ENCODE data around the gene MAGI1.

Gene MAGI1

DNA sequence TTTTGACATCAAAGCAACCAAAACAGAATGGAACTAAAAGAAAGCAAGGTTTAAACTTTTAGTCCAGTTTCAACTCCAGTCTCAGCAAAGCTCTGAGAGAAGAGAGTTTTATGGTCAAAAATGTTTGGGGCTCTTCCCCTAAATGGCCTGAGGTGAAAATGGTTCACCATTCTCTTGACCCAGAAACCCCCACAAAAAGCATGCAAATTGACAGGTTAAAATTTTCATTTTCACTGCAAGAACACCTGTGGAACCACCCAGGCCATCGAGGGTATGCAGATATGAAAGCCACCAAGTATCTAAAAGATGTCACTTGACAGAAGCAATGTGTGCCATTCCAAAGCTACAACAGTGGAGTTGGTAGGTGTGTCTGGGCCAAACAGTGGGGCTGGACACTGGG, 195.0 kb downstream of the MAGI1 start:
- DNase-seq (ENCODE audit: low read depth in 2 of 2) = no peak

DNA sequence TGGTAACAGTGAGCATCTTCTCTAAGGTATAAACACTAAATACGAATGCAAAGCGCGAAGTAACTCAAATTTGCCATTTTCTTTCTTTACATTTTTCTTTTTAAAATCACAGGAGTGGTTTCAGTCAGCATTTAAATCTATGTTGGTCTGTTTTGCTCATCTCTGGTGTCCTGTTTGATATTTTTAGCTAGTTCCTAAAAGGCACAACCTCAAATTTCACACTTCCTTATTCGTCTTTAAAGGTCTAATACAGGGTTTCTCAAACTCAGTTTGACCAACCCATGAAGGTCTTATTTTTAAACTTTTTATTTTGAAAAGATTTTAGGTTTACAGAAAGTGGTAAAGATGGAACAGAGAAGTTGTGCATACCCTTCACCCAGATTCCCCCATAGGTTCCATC, 201.1 kb downstream of the MAGI1 start:
- DNase-seq (ENCODE audit: low read depth in 2 of 2) = no peak

DNA sequence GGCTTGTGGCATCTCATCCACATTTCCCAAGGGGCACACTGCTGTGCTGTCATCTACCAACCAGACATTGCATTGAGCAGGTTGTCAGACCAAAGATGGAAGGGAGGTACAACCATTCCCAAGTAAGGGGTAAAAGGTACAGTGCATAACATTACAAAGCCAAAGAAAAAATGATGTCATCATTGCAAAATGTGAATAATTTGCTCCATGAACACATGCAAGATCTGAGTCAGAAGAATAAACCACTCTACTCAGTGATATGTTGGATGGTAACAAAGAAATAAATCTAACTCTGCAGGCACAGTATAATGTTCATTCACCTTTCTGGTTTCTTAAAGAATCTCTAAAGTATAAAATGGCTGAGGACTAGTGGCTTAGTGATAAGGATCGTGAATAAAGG, 202.7 kb downstream of the MAGI1 start:
- DNase-seq (ENCODE audit: low read depth in 2 of 2) = no peak

DNA sequence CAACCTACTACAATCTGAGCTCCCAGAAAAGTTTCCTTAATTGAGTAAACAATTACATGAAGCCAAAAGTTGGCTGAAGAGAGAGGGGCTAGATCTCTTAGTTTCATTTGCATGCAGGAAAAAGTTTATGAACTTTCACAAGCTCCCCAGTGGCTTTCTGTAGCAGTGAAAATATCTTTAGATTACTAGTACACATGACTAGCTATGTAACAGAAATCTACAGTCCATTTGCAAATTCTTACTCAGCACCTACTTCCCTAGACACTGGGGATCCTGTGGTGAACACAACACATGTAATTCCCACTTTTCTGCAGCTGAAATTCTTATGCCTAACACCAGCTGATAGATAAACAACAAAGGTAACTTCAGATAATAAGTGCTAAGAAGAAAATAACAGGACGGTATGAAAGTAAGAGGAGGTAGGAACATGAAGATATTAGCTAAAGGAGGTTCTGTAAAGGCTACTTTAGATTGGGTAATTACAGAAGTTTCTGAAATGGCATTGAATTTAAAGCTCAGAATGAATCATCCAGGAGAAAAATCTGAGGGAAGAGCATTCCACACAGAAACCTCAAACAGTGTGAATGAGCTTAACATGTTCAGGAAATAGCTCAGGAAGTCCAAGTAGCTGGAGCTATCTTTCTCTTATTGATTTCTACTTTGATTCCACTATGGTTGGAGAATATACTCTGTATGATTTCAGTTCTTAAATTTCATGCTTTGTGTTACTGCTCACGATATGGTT, 204.8 kb downstream of the MAGI1 start:
- no peak for DNase-seq (ENCODE audit: low read depth in 2 of 2)

DNA sequence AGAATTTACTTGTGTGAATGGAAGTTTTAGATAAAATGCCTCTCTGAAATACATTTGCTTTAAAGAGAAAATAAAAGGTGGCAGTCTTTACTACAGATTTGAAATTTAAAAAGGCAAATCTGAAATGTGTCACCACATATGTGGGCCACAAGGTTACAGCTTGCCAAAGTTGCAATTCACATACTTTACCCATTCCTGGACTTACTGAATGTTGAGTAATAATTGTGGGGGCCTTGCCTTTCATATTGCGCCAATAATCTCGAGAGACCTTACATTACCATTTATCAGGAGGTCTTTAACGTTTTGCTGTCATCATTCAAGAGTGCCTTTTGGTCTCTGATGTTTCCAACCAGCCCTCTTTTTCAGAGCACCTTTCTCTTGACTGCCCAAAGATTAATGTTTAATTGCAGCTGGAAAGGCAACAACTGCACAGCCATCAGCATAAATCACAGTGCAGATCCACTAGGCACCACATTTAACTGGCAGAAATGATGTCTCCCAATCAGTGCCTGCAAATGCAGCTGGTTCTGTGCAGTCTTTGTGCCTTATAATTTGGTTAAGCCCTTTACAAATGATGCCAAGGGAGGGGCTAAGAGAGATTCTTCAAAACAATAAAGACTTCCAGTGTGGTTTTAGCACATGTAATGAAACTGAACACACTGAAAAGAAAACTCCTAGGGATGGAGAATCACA, 206.8 kb downstream of the MAGI1 start:
- DNase-seq (ENCODE audit: low read depth in 2 of 2) = no peak

DNA sequence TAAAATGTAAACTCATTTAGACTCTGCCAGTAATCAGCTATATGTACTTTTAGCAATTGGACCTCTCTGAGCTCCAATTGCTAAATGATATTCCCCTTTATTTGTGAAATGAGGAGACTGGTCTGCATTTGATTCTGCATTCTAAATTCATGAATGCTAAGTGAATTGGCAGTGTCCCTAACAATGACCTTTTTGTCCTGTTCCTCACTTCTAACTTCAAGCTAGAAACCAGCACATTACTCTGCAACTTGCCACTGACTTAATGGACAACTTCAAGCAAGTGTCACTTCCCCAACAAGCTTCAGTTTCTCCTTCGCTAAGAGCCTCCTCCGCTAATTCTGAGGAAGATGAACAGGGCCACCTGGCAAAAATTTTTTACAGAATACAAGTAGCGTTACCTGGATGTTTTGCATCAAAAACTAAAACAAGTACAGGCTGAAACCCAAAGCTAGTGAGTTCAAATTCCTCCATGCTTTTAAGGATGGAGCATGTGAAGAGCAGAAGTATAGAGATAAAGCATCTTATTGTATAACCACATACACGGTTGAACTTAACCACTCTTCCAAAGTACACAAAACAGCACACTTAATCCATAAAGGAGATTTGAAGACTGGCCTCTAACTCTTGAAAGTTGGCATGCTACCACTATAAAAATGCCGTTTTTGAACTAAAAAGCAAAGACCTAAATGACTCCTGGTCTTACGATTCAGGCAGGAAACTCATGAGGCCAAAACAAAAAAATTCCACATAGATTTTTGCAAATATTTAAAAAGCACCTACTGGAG, 207.6 kb downstream of the MAGI1 start:
- DNase-seq (ENCODE audit: low read depth in 2 of 2) = no peak

DNA sequence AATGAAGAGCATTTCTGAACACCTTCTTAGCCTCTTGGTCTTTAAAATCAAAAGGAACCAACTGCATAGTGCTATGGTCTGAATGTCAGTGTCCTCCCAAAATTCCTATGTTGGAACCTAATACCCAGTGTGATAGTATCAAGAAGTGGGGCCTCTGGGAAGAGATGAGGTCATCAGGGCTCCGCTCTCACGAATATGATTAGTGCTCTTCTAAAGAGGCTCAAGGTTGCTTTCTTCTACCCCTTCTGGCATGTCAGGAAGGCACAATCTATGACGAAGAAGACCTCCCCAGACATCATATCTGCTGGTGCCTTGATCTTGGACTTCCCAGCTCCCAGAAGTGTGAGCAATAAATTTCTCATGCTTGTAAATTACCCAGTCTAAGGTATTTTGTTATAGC, 209.5 kb downstream of the MAGI1 start:
- no peak for DNase-seq (ENCODE audit: low read depth in 2 of 2)

DNA sequence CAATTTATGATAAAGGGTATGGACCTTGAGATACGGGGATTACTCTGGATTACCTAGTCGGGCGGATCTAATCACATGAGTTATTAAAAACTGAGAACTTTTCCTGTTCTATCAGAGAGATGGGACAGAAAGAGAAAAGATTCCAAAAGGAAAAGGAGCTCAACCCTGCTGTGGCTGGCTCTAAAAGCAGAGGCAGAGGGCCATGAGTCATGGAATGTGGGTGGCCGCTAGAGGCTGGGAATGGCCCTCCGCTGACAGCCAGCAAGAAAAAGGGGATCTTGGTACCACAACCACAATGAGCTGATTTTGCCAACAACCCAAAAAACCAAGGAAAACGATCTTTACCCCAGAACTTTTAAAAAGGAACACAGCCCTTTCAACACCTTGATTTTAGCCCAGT, 210.0 kb downstream of the MAGI1 start:
- DNase-seq (ENCODE audit: low read depth in 2 of 2) = no peak

DNA sequence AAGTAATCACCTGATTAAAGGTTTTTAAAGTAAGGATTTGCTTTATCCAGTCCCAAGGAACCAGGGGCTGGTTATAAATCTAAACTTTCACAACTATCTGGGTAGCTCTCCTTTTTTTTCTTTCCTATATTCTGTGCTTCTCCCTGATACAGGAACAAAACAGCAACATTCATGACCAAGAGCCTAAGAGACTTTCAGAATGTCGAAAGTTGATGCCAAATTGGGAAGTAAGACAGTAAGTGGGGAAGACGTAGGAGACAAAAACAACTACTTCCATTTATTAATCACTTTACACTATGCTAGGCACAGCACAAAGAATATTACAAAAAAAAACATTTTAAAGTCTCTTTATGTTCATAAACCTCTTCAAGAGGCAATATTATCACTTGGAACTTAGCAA, 211.6 kb downstream of the MAGI1 start:
- no peak for DNase-seq (ENCODE audit: low read depth in 2 of 2)

DNA sequence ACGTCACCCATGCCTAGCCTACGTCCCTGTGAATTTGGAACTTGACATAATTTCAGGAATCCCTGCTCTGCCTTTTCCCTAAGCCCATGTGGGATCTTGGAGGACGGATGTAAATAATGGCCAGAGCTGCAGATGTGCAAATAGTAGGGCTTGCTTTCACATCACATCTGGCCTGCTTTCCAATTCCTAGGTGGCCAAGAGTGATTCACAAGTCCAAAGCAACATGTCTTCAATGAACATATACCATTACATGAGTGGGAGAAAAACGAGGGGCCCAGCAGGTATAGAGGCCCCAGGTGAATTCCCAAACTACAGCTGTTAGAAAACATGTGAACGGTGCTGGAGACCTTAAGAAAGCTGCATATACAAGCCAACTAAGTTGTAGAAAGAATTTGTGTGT, 214.6 kb downstream of the MAGI1 start:
- DNase-seq (ENCODE audit: low read depth in 2 of 2) = no peak

DNA sequence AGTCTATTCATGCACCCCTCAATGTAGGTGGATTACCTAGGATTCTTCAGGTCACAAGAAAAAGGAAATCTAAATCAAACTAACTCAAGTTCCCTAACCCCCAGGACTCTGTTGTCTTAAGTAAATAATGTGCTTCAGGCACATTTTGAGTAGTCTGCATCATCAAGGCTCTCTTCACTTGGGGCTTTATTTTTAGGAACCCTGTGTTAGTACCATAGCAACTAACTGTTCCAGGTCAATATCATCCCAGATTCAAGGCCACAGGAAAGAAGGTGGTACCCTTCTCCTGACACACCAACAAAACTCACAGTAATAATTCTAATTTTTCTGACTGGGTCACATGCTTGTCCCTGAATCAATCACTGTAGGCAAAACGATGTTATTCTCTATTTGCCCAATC, 218.1 kb downstream of the MAGI1 start:
- no peak for DNase-seq (ENCODE audit: low read depth in 2 of 2)

DNA sequence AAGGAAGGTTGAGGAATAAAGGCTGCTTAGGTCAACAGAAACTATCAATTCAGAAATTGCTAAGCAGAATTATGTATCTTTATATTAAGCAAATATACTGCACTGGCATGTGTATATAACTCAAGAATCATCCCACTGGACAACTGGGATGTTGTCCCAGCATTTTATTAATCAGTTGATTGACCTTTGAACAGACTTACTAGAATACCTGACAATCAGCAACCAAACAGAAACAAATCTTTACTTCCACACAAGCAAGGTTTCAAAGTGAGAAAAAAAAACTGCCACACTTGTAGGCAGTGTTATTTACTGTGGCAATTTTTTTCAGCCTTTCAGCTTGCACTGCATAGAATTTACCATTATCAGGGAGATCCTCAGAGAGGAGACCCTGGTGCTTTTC, 218.8 kb downstream of the MAGI1 start:
- DNase-seq (ENCODE audit: low read depth in 2 of 2) = no peak

DNA sequence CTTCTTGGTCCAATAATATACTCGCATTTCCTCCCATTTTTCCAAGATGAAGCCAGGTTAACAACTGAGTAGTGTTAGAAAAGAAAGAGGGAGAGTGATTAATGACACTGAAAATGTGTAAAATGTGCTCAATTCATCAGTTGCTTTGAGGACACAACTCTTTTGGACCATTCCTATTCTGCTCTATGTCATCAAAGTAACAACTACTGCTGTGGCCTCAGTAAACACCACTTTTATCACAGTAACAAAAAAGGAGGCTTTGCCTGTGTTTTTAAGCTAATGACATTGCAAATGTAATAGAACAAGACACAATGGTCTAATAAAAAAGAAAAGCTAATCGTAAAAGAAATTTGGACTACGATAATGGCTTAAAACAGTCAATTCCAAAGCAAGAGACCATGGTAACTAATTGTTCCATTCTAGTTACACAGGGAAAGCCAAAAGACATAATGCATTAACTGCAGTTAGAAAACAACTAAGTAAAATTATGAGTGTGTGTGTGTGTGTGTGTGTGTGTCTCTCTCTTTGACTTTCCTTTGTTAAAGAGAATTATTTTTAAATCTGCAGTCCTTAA, 221.1 kb downstream of the MAGI1 start:
- DNase-seq (ENCODE audit: low read depth in 2 of 2) = no peak

DNA sequence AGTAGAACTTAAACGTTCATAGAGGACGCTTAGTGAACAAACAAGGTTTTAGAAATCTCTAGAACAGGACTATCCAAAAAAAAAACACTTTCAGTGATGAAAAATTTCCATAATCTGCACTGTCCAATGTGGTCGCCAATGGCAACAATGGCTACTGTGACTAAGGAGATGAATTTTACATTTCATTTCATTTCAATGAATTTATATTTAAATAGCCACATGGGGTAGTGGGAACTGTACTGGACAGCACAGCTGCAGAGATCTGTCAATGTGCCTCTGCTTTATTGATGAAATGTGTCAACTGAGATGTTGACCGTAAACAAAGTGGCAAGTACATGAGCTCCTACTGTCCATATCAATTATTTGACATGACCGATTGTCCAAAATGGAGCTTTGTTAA, 222.5 kb downstream of the MAGI1 start:
- no peak for DNase-seq (ENCODE audit: low read depth in 2 of 2)

DNA sequence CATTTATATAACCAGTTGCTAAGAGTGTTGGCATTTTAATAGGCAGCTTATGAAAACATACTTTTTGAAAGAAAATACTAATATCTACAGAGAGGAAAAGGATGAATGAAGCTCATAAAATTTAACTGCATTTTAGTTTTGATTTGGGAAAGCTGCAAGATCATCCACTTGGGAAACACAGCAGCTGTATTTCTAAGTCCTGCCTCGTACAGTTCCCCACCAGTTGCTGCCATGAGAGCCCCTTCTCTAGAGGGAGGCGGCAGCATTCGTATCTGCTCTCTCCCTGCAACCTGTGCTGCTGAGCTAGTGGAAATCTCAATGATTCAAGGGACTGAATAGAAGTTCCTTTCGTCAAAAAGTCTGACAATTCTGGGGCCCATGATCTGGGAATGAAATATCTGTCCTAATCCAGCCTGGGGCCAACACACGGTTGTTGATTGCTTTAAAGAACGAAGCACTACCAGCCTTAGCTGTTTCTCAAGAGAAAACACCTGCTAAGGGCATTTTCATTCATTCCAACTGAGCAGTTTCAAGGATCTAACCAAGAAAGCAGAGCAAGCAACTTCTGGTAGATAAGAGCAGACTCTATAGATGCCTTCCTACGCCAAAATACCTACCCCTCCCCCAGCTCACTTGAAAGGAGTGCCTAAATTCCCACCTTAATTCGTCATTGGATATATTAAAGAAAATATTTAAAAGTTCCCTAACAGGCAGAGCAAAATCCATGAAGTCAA, 223.7 kb downstream of the MAGI1 start:
- DNase-seq (ENCODE audit: low read depth in 2 of 2) = no peak

DNA sequence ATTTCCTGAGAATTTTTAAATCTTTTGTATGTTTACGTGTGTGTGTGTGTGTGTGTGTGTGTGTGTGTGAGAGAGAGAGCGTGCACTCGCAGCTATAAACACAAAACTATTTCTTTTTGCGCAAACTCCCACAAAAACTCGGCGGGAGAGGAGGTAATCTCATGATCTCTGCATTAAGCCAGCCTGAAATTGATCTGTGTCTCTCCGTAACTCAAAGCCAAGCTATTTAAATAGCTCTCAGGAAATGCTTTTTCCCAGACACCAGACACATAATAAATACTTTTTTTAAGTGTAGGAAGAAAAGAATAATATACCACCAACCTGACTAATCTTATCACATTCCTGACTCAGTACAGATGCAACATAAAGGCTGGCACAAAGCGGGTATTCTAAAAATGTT, 226.8 kb downstream of the MAGI1 start:
- DNase-seq (ENCODE audit: low read depth in 2 of 2) = no peak

DNA sequence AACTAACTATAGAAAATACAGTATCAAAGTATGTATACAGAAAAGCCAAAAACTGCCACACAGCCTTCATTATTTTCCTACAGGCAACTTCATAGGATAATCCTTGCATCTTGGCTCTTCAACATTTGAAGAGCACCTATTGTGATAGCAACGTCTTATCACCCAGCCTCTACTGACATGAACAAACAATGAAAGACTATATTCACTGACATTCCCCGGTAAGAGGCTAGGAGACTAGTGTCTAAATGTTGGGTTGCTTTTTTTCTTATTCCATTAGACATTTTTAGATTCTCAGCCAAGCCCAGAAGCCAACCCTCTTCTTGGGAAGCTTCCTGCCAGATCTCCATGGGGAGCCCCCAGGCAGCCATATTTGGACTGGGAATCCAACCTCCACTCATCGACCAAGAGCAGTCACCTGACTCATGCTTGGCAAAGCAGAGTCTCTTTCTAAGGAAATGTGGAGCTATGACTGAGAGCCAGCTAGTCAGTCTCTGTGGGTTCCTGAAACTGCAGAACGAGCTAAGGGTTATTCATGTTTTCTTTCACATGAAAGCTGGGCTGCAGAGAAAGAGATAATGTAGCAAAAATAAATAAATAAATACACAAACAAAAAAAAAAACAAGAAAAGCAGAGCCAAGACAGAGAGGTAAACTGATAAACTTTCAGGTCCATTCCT, 227.5 kb downstream of the MAGI1 start:
- no peak for DNase-seq (ENCODE audit: low read depth in 2 of 2)

DNA sequence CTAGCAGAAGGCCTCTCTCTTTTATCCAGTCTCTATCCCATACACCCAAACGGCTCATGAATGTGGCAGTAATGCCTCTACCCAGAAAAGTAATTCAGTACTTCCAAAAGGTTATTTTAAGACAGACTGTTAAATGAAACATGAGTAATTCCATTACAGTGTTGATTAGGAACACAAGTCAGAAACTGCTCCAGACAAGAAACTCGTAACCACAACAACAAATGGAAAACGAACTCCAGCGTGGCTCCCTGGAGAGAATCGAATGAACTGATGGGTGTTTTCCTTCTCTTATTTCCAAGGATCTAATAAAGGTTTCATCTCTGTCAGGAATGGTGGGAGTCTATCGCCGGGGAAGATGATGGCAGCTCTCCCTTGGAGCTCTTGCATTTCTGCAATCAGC, 228.4 kb downstream of the MAGI1 start:
- DNase-seq (ENCODE audit: low read depth in 2 of 2) = no peak

DNA sequence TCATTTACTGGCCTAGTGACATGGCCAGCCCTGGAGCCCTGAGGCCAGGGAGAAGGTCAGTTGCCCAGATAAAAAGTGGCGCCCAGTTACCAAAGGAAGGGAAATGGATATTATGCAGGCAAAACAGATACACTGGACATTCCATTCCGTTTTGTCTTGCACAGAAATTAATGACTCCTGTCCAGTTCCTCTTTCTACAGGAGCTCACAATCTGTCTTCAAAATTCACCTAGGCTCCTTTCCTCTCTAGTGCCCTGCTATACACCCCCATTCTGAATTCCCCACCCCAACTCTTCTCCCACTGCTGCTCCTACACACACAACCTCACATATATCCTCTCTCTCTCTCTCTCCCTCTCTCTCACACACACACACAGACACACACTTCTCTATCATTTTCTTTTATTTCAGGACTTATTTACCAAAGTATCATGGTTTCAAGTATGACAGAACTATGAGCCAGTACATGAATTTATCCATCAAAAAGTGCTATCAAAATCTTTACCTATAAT, 229.0 kb downstream of the MAGI1 start:
- no peak for DNase-seq (ENCODE audit: low read depth in 2 of 2)

DNA sequence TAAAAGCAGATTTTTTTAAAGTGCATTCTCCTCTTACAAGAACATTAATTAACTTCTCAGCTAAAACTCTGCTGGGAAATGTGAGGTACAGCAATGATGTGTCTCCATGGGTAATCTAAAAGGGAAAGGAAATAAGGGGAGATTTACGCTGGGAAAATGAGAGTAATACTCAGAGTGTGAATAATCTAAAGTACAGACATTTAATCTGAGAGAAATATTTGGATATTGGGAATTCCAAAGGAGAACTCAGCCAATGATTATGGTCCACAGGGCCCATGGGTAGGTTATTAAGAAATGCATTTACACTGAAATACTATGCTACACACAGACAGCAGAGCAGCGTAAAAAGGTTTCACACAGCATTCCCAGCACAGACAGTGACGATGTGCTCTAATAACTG, 229.9 kb downstream of the MAGI1 start:
- no peak for DNase-seq (ENCODE audit: low read depth in 2 of 2)

DNA sequence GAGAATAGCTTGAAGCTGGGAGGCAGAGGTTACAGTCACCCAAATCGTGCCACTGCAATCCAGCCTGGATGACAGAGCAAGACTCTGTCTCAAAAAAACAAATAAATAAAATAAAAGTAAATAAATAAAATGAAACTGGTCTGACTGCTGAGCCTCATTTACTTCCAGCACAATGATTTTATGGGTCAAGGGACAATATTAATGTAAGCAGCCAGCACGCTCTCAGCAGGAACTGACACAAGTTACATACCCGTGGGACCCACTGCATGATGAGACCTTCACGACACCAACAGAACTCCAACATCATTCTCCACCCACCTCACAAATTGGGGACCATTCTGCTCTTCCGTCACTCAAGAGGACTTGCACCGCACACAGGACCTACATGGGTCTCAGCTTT, 230.3 kb downstream of the MAGI1 start:
- no peak for DNase-seq (ENCODE audit: low read depth in 2 of 2)

Data from stimulated activated CD8-positive, alpha-beta memory T cell treated with anti-CD3 and anti-CD28 coated beads, Interleukin-2, amount 100 ng/mL, for 1 hour (primary cell).